Transverse colon (tissue), 4 donors: ENCODE measurements around the gene WDR62.

Source experiments
- EP300 ChIP-seq: sonication (generic); formaldehyde crosslinking; IDR thresholded peaks from one replicate; pipeline ENCODE4 v1.6.1; 2017; ENCODE audit warnings: antibody characterized with exemption, low read depth
- POLR2AphosphoS5 ChIP-seq, 3 donors: sonication (generic); formaldehyde crosslinking; IDR thresholded peaks; one replicate each; pipeline ENCODE4 v1.6.1; 2016; ENCODE audit warnings: antibody characterized with exemption in 3 of 3
- TF ChIP-seq, protein P1 (sequence below), 5 experiments: fragments of 200-600 bp in 3 of 5; fragments of 450-650 bp in 2 of 5; sonication (generic) in 3 of 5; IDR thresholded peaks; 1 replicate in 2 of 5; 2 replicates in 3 of 5; pipeline ENCODE4 v1.5.1; 2016 to 2017; ENCODE audit warnings: antibody characterized with exemption in 5 of 5, inconsistent platforms in 3 of 5, mild to moderate bottlenecking in 2 of 5, moderate library complexity in 1 of 5

DNA sequence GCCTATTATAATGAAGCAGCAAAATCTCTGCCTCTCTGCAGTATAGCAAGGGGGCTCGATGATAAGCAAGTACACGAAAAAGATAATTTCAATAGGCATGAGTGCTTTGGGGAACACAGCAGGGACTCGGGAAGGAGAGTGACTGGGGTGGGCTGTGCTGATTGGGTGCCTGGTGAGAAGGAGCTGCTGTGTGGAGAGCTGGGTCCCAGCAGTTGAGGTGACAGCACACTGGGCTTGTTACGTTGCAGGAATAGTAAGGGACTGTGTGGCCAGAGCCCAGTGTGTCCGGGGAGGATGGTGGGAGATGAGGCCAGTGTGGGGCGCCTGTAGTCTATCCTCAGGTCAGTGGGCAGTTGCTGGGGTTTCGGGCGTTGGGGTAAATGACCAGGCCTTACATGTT is 17.4 kb downstream of the WDR62 start:
- TF ChIP-seq, protein P1, sequence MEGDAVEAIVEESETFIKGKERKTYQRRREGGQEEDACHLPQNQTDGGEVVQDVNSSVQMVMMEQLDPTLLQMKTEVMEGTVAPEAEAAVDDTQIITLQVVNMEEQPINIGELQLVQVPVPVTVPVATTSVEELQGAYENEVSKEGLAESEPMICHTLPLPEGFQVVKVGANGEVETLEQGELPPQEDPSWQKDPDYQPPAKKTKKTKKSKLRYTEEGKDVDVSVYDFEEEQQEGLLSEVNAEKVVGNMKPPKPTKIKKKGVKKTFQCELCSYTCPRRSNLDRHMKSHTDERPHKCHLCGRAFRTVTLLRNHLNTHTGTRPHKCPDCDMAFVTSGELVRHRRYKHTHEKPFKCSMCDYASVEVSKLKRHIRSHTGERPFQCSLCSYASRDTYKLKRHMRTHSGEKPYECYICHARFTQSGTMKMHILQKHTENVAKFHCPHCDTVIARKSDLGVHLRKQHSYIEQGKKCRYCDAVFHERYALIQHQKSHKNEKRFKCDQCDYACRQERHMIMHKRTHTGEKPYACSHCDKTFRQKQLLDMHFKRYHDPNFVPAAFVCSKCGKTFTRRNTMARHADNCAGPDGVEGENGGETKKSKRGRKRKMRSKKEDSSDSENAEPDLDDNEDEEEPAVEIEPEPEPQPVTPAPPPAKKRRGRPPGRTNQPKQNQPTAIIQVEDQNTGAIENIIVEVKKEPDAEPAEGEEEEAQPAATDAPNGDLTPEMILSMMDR (IDR thresholded peaks at IDR 0.05), result no peak
- TF ChIP-seq POLR2AphosphoS5 (IDR thresholded peaks at IDR 0.05), result no peak
- no peak for TF ChIP-seq EP300
